ENCODE measurements around the gene GAS2L1.
"Not testable (repeated sequence)": the region's sequence is repeated elsewhere in the genome, so short reads cannot be mapped to it uniquely, and the experiment has no call there.

The GAS2L1 gene

GRCh38 chr22:29341056-29341848, 34.8 kb downstream of the GAS2L1 start:
- TF ChIP-seq, protein P1, sequence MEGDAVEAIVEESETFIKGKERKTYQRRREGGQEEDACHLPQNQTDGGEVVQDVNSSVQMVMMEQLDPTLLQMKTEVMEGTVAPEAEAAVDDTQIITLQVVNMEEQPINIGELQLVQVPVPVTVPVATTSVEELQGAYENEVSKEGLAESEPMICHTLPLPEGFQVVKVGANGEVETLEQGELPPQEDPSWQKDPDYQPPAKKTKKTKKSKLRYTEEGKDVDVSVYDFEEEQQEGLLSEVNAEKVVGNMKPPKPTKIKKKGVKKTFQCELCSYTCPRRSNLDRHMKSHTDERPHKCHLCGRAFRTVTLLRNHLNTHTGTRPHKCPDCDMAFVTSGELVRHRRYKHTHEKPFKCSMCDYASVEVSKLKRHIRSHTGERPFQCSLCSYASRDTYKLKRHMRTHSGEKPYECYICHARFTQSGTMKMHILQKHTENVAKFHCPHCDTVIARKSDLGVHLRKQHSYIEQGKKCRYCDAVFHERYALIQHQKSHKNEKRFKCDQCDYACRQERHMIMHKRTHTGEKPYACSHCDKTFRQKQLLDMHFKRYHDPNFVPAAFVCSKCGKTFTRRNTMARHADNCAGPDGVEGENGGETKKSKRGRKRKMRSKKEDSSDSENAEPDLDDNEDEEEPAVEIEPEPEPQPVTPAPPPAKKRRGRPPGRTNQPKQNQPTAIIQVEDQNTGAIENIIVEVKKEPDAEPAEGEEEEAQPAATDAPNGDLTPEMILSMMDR (IDR thresholded peaks at IDR 0.05; ENCODE audit: control extremely low read depth, extremely low read depth, low read depth, missing control alignments) = no peak
- ChIA-PET POLR2A (no interaction called here), CTCF (no interaction called here)
- DNase-seq (ENCODE audit: extremely low spot score) = no peak

- ChIA-PET POLR2A (no interaction called here), CTCF (no interaction called here)
- TF ChIP-seq, protein P1 (IDR thresholded peaks at IDR 0.05; ENCODE audit: control extremely low read depth, extremely low read depth, low read depth, missing control alignments) = no peak
- no peak for DNase-seq (ENCODE audit: extremely low spot score)
Observed at GRCh38 chr22:29341849-29342127, 35.3 kb downstream of the GAS2L1 start.

GRCh38 chr22:29342177-29342576, 35.7 kb downstream of the GAS2L1 start:
- TF ChIP-seq, protein P1 (IDR thresholded peaks at IDR 0.05; ENCODE audit: control extremely low read depth, extremely low read depth, low read depth, missing control alignments) = no peak
- ChIA-PET POLR2A (no interaction called here), CTCF (interaction anchor here (1.4 kb wide), 1 partner anchor 12 kb away, joined by 5 read pairs; no protein-coding TSS in a partner anchor)
- no peak for DNase-seq (ENCODE audit: extremely low spot score)

GRCh38 chr22:29342577-29343312, 36.3 kb downstream of the GAS2L1 start:
- DNase-seq (ENCODE audit: extremely low spot score) = no peak
- ChIA-PET POLR2A (no interaction called here), CTCF (interaction anchor here (1.1 to 1.4 kb wide), 2 partner anchors 11 to 17 kb away, joined by 3 to 5 read pairs; no protein-coding TSS in a partner anchor)
- TF ChIP-seq, protein P1 (IDR thresholded peaks at IDR 0.05; ENCODE audit: control extremely low read depth, extremely low read depth, low read depth, missing control alignments) = no peak

GRCh38 chr22:29343313-29343805, 36.9 kb downstream of the GAS2L1 start:
- ChIA-PET CTCF (interaction anchor here (1.1 to 1.4 kb wide), 2 partner anchors 11 to 16 kb away, joined by 3 to 5 read pairs; no protein-coding TSS in a partner anchor), POLR2A (no interaction called here)
- TF ChIP-seq, protein P1 (IDR thresholded peaks at IDR 0.05; ENCODE audit: control extremely low read depth, extremely low read depth, low read depth, missing control alignments) = no peak
- no peak for DNase-seq (ENCODE audit: extremely low spot score)

DNA sequence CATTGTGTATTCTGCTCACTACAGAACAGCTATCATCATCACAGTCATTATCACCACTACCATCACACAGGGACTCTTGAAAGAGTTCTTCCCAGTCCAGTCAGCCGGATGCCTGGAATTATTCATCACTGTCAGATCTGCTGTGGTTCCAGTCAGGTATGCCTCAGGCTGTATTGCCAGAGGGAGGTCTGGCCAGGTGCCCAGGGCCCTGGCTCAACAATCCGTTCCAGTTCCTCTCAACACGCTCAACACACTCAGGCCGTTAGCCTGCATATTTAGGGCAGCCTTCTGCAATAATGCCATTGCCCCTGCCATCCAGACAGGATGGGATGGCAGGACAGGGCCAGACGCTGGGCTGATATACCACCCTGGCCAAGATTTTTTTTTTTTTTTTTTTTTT, 37.7 kb downstream of the GAS2L1 start:
- ChIA-PET POLR2A (no interaction called here), CTCF (no interaction called here)
- TF ChIP-seq, protein P1 (IDR thresholded peaks at IDR 0.05; ENCODE audit: control extremely low read depth, extremely low read depth, low read depth, missing control alignments) = no peak
- no peak for DNase-seq (ENCODE audit: extremely low spot score)

DNA sequence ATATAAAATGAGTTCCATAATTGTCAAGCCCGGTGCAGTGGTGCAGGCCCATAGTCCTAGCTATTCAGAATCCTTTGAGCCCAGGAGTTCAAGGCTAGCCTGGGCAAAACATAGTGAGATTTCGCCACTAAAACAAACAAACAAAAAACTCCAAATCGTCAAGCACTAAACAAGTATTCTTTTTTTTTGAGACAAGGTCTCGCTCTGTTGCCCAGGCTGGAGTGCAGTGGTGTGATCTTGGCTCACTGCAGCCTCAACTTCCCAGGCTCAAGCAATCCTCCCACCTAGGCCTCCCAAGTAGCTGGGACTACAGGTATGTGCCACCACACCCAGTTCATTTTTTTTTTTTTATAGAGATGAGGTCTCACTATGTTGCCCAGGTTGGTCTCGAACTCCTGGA, 38.4 kb downstream of the GAS2L1 start:
- CTCF ChIA-PET; DNase-seq (ENCODE audit: extremely low spot score); POLR2A ChIA-PET: not testable (repeated sequence)
